ENCODE measurements around the gene SPSB3. TPM values are rescaled to one million over a fixed set of nuclear protein-coding genes. Genes with fewer than 3 reads are reported as not detected.

Gene SPSB3
- total RNA-seq, 1 donor from 2014 or later = 51.2 TPM

DNA sequence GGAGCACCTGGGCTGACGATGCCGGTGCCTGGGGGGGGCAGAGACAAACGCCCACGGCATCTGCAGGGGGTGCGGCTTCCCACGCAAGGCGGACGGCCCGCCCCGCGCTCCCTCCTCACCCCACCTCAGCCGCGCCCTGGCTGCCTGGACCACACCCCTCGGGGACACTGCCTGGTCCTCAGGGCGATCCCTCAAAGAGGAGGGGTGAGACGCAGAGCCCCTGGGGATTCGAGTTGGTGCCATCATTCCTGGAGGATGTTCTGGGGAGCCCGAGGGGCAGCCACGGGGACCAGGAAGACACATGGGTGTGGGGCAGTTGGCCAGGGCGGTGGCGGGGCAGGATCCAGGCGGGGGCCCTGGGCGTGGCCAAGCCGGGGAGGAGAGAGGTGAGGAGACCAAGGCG is 7.3 kb upstream of the SPSB3 start:
- TF ChIP-seq, protein P1, sequence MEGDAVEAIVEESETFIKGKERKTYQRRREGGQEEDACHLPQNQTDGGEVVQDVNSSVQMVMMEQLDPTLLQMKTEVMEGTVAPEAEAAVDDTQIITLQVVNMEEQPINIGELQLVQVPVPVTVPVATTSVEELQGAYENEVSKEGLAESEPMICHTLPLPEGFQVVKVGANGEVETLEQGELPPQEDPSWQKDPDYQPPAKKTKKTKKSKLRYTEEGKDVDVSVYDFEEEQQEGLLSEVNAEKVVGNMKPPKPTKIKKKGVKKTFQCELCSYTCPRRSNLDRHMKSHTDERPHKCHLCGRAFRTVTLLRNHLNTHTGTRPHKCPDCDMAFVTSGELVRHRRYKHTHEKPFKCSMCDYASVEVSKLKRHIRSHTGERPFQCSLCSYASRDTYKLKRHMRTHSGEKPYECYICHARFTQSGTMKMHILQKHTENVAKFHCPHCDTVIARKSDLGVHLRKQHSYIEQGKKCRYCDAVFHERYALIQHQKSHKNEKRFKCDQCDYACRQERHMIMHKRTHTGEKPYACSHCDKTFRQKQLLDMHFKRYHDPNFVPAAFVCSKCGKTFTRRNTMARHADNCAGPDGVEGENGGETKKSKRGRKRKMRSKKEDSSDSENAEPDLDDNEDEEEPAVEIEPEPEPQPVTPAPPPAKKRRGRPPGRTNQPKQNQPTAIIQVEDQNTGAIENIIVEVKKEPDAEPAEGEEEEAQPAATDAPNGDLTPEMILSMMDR (conservative IDR thresholded peaks at IDR 0.05) = no peak
- DNase-seq (ENCODE audit: extremely low spot score, unreplicated experiment) = no peak
- Mint-ChIP-seq H3K27me3 (no peaks in the 10 kb centered on the region), H3K4me3 (no peak overlapping the region), H3K27ac (no peak overlapping the region), H3K36me3 (no peaks in the 10 kb centered on the region), H3K4me1 (ENCODE audit: unreplicated experiment) (no peaks in the 10 kb centered on the region), H3K9me3 (no peaks in the 10 kb centered on the region)

DNA sequence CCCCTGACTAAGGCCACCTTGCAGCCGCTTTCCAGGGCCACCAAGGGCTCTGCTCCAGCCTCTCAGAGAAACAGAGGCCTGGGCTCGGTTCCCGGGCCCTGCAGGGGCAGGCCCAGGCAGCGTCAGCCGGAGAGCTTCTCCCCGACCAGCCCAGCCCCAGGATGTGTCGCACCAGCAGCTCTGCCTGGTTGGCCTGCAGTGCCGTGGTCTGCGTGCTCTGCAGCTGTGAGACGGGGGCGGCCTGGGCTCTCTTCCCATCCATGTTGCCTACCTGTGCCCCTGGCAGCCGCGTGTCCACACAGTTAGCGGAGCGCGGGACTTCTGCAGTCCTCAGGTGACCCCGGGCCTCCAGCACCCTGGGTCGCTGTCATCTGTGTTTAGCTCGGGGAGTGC is 6.3 kb upstream of the SPSB3 start:
- H3K27ac Mint-ChIP-seq = no peak overlapping the region
- H3K9me3 Mint-ChIP-seq = no peaks in the 10 kb centered on the region
- DNase-seq (ENCODE audit: extremely low spot score, unreplicated experiment) = no peak
- TF ChIP-seq, protein P1 (conservative IDR thresholded peaks at IDR 0.05) = no peak
- H3K27me3 Mint-ChIP-seq = no peaks in the 10 kb centered on the region
- H3K4me1 Mint-ChIP-seq (ENCODE audit: unreplicated experiment) = no peaks in the 10 kb centered on the region
- H3K36me3 Mint-ChIP-seq = no peaks in the 10 kb centered on the region
- no peak overlapping the region for H3K4me3 Mint-ChIP-seq

DNA sequence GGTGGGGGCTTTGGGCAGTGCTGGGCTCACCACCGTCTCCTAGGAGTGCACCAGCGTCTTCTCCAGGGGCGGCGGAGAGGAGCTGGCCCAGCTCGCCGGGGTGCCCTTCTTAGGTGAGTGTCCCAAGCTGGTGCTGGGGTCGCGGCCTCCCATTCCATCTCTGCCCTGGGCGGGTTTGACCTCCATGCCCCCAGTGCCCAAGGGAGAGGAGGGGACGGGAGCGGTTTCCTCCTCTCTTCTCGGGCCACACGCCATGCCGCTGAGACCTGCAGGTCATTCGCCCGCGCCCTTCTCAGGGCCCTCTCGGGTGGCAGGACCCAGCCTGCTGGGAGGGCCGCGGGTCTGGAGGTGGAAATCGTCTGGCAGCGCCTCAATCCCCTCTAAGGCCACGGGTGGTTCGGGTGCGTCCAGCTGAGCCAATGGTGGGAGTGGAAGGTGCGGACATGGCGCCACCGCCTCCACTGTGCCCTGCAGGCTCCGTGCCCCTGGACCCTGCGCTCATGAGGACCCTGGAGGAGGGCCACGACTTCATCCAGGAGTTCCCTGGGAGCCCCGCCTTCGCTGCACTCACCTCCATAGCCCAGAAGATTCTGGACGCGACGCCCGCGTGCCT is 5.8 kb upstream of the SPSB3 start:
- Mint-ChIP-seq H3K27ac (no peak overlapping the region), H3K27me3 (no peaks in the 10 kb centered on the region), H3K4me1 (ENCODE audit: unreplicated experiment) (peaks cover 3% of the 10 kb centered on the region), H3K4me3 (no peak overlapping the region), H3K36me3 (peaks cover 2% of the 10 kb centered on the region), H3K9me3 (no peaks in the 10 kb centered on the region)
- TF ChIP-seq, protein P1 (conservative IDR thresholded peaks at IDR 0.05) = no peak
- DNase-seq (ENCODE audit: extremely low spot score, unreplicated experiment) = no peak

DNA sequence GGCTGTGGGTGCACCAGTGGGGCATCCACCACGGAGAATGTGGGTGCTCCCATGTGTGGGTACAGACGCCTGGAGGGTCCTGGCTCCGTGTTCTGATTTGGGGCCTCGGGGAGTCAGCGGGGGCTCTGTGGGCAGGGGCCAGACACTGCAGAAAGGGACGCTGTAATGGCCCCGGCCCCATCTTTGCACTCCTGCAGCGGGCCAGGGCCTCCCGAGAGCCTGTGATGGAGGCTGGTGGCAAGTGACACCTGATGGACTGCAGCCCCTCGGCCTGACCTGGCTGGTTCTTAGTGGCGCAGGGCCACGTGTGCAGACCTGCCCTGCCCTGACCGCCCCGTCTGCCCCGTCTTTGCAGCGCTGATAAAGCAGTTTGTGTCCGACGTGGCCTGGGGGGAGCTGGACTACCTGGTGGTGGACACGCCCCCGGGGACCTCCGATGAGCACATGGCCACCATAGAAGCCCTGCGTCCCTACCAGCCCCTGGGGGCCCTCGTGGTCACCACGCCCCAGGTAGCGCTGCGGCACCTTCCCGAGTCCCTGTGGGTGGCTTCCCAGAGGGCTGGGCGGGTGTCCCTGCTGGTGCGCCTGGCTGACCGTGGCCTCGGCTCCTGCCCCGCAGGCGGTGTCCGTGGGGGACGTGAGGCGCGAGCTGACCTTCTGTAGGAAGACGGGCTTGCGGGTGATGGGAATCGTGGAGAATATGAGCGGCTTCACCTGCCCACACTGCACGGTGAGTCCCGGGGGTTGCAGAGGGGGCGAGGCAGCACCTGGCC is 5.1 kb upstream of the SPSB3 start:
- no peak overlapping the region for H3K4me3 Mint-ChIP-seq
- H3K27ac Mint-ChIP-seq = no peak overlapping the region
- no peaks in the 10 kb centered on the region for H3K27me3 Mint-ChIP-seq
- no peak for DNase-seq (ENCODE audit: extremely low spot score, unreplicated experiment)
- H3K4me1 Mint-ChIP-seq (ENCODE audit: unreplicated experiment) = peaks cover 4% of the 10 kb centered on the region
- TF ChIP-seq, protein P1 (conservative IDR thresholded peaks at IDR 0.05) = no peak
- peaks cover 3% of the 10 kb centered on the region for H3K36me3 Mint-ChIP-seq
- H3K9me3 Mint-ChIP-seq = no peaks in the 10 kb centered on the region

DNA sequence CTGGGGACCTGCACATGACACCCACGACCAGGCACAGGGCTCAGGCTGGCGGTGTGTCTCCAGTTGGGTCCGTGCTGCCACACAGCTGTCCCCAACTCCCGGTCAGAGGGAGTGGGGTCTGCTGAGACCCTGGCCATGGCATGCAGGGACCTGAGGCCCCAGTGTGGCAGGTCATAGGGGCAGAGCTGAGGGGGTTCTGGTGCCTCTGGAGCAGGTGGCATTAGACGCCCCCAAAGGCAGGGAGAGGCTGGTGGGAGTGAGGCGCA is 4.6 kb upstream of the SPSB3 start:
- Mint-ChIP-seq H3K9me3 (no peaks in the 10 kb centered on the region), H3K27me3 (no peaks in the 10 kb centered on the region), H3K4me1 (ENCODE audit: unreplicated experiment) (peaks cover 4% of the 10 kb centered on the region), H3K36me3 (peaks cover 3% of the 10 kb centered on the region), H3K4me3 (no peak overlapping the region), H3K27ac (no peak overlapping the region)
- DNase-seq (ENCODE audit: extremely low spot score, unreplicated experiment) = no peak
- TF ChIP-seq, protein P1 (conservative IDR thresholded peaks at IDR 0.05) = no peak
